Brain microvascular endothelial cell (primary cell): ENCODE data around the gene ATP2B3.

ENCODE experiments used
- DNase-seq: peaks from one replicate; pipeline ENCODE4 v3.0.0-alpha.2; 2020
- H3K27ac ChIP-seq: fragments of 250-450 bp; sonication (Bioruptor Pico); 2 replicates; pipeline ENCODE4 v1.5.1; 2020; ENCODE audit warnings: mild to moderate bottlenecking, moderate library complexity
- H3K27me3 ChIP-seq: fragments of 250-450 bp; sonication (Bioruptor Pico); replicated peaks from 2 replicates; pipeline ENCODE4 v1.5.1; 2020; ENCODE audit warnings: mild to moderate bottlenecking
- H3K36me3 ChIP-seq: fragments of 250-450 bp; sonication (Bioruptor Pico); replicated peaks from 2 replicates; pipeline ENCODE4 v1.5.1; 2020; ENCODE audit warnings: mild to moderate bottlenecking
- H3K4me3 ChIP-seq: 2 replicates; pipeline ENCODE4 v1.5.1; 2011; ENCODE audit warnings: low read depth, mild to moderate bottlenecking, control low read depth, low read length, moderate library complexity
- in situ Hi-C: cut with HindIII; loops from 2 replicates; pipeline ENCODE4 v1.10.0; 2017; ENCODE audit warnings: low sequenced_read_pairs, low pct_ligation_motif_present
- TF ChIP-seq, protein P1 (sequence below): IDR thresholded peaks from 2 replicates; pipeline ENCODE4 v1.5.1; 2011; ENCODE audit warnings: low read depth, mild to moderate bottlenecking, moderate library complexity, low read length, control low read depth, inconsistent platforms; ENCODE audit errors: missing control alignments

The ATP2B3 gene

DNA sequence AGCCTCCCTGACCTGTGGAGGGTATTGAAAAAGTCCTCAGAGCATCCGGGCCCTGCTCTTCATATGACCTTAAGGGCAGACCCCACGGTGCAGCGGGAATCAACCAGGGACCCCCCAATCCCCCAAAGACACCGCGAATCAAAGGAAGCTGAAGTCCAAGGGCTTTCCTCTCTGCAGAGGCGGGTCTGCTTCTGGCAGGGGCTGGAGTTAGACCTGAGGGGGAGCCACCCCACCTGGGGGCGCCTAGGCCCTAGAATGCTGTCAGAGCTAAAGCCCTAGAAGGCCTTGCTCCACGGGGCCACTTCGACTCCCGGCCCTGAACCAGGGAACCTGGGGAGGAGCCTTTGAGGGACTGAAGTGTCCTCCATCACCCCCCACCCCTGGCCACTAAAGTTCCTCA lies 44.3 kb upstream of the ATP2B3 start:
- Histone ChIP-seq H3K27me3 (no peaks in the 10 kb centered on the region), H3K4me3 (no peak overlapping the region), H3K36me3 (no peaks in the 10 kb centered on the region), H3K27ac (no peak overlapping the region)
- in situ Hi-C loops: no loop called here
- no peak for DNase-seq
- TF ChIP-seq, protein P1, sequence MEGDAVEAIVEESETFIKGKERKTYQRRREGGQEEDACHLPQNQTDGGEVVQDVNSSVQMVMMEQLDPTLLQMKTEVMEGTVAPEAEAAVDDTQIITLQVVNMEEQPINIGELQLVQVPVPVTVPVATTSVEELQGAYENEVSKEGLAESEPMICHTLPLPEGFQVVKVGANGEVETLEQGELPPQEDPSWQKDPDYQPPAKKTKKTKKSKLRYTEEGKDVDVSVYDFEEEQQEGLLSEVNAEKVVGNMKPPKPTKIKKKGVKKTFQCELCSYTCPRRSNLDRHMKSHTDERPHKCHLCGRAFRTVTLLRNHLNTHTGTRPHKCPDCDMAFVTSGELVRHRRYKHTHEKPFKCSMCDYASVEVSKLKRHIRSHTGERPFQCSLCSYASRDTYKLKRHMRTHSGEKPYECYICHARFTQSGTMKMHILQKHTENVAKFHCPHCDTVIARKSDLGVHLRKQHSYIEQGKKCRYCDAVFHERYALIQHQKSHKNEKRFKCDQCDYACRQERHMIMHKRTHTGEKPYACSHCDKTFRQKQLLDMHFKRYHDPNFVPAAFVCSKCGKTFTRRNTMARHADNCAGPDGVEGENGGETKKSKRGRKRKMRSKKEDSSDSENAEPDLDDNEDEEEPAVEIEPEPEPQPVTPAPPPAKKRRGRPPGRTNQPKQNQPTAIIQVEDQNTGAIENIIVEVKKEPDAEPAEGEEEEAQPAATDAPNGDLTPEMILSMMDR: no peak

DNA sequence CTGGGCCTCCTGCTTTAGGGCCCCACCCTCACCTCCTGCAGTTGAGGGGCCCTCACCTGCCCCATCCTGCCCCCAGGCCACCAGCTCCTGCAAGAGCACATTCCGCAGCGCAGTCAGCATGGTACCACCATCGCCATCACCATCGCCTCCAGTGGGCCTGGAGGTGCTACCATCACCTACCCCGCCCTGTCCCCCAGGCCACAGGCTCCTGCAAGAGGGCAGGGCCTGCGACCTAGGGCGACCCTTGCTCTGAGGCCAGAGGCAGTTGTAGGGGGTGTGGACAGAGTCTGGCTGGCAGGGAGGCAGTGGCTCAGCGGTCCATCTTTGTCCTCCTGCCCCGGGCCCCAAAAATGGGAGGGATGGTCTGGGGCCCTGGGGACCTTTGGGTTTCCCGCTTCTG lies 43.2 kb upstream of the ATP2B3 start:
- H3K27ac ChIP-seq: no peak overlapping the region
- no peaks in the 10 kb centered on the region for H3K27me3 ChIP-seq
- TF ChIP-seq, protein P1: no peak
- no peak for DNase-seq
- in situ Hi-C loops: no loop called here
- no peak overlapping the region for H3K4me3 ChIP-seq
- no peaks in the 10 kb centered on the region for H3K36me3 ChIP-seq

DNA sequence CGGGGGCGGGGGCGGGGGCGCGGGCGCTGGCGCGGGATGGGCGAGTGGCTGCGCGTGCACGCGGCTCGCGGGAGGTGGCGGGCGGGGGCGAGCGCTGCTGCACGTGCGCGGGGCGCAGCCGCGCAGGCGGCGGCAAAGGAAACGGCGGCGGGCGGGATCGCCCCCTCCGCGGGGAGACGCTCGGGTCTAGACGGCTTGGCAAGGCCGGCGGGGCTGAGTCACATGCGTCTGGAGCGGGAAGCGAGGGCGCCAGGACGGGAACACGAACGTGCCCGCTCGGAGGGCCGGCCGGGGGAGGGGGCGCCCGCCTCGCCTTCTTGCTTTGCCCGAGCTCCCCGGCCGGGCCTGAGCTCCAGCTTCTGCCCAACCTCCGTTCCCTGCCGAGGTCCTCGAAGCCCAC lies 42.7 kb upstream of the ATP2B3 start:
- Histone ChIP-seq H3K27ac (no peak overlapping the region), H3K27me3 (no peaks in the 10 kb centered on the region), H3K36me3 (no peaks in the 10 kb centered on the region), H3K4me3 (no peak overlapping the region)
- DNase-seq: no peak
- TF ChIP-seq, protein P1: no peak
- in situ Hi-C loops: no loop called here

DNA sequence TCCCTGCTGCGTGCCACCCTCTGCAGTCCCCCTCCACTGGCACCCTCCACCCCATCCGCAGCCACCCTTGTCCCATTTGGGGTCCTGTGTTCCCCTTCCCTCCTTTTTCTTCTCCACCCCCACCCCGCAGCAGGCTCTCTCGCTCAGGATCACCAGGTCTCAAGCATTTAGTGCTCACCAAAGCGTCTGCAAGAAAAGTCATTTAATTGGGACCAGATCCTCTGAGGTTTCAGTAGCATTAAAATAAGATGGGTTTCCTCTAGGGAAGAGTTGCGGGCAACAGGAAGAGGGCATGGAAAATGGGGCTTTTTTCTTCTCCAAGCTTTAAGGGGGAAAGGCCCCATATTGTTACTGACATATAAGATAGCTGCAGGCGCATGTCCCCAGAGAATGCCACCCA lies 42.2 kb upstream of the ATP2B3 start:
- Histone ChIP-seq H3K36me3 (no peaks in the 10 kb centered on the region), H3K27me3 (no peaks in the 10 kb centered on the region), H3K4me3 (no peak overlapping the region), H3K27ac (no peak overlapping the region)
- in situ Hi-C loops: no loop called here
- DNase-seq: no peak
- TF ChIP-seq, protein P1: no peak

DNA sequence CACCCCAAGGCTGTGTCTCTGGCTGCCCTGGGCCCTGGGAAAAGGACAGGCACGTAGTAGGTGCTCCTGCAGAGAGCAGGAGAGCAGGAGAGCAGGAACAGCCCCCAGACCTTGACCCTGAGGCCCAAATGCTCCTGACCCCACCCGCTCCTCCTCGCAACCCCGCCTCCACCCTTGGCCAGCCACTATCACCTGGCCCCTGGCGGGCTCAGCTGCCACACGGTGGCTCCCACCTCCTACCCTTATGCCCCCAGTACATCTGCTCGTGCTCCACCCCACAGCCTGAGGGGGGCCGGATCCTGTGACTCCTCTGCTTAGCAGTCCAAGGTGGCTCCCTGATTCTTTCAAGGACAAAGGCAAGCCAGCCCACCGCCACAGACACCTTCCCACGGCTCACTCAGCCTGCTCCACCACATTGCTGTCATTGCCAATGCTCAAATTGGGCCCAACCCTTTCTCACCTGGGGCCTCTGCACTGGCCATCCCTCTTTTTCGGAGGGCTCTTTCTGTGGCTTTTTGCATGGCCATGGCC lies 41.6 kb upstream of the ATP2B3 start:
- in situ Hi-C loops: no loop called here
- TF ChIP-seq, protein P1: no peak
- H3K27ac ChIP-seq: no peak overlapping the region
- no peak overlapping the region for H3K4me3 ChIP-seq
- DNase-seq: no peak
- no peaks in the 10 kb centered on the region for H3K36me3 ChIP-seq
- no peaks in the 10 kb centered on the region for H3K27me3 ChIP-seq

DNA sequence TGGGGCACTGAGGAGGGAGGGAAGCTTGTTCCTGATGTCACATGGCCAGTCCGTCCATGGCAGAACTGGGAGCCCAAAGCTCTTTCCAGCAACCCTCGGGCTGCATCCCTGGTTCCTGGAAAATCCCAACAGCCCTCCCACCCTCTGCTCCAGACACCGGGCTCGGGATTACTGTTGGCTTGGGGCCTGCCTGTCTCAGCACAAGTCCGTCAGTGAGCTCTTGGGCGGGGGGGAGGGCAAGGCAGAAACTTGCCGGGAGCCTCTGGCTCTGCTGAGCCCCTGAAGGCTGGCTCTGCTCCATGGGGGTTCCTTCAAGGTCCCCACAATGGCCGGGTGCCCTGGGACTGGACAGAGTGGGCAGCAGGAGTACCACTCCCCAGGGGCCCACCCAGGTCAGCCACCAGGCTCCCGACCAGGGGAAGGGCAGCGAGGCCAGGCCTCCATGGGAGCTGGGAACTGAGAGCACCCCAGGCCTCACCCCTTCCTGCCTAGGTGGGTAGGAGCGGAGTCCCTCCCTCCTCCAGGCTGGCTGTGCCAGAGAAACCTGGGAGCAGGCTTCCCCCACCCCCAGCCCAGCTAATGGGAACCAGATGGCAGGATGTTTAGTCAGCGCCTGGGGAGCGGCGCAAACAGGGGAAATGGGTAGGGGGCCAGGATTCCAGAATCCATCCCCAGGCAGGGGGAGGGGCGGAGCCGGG lies 40.6 kb upstream of the ATP2B3 start:
- TF ChIP-seq, protein P1: no peak
- no peaks in the 10 kb centered on the region for H3K27me3 ChIP-seq
- peak overlapping the region; percentile 42 for H3K27ac ChIP-seq
- H3K4me3 ChIP-seq: no peak overlapping the region
- no peak for DNase-seq
- in situ Hi-C loops: no loop called here
- H3K36me3 ChIP-seq: no peaks in the 10 kb centered on the region
